Stimulated activated CD4-positive, alpha-beta T cell treated with anti-CD3 and anti-CD28 coated beads, TNF-alpha, amount 100 ng/mL, for 48 hours (primary cell): ENCODE data around the gene MUC5AC.
"Not testable (repeated sequence)": the region's sequence is repeated elsewhere in the genome, so short reads cannot be mapped to it uniquely, and the experiment has no call there.

Experiments
- DNase-seq, 3 donors: peaks; one replicate each; pipeline ENCODE4 v3.0.0-alpha.2; 2020; ENCODE audit warnings: low read depth in 3 of 3

MUC5AC gene

GRCh38 chr11:1234771-1235305 is 77.1 kb downstream of the MUC5AC start:
- no peak for DNase-seq

- DNase-seq, result no peak
Observed at GRCh38 chr11:1235306-1235900, 77.7 kb downstream of the MUC5AC start.

GRCh38 chr11:1235901-1236315 is 78.2 kb downstream of the MUC5AC start:
- DNase-seq, result no peak

- no peak for DNase-seq
Observed at GRCh38 chr11:1236316-1237127, 78.8 kb downstream of the MUC5AC start.

- DNase-seq, result no peak
Observed at GRCh38 chr11:1237128-1237580, 79.4 kb downstream of the MUC5AC start.

GRCh38 chr11:1237851-1238250 is 80.1 kb downstream of the MUC5AC start:
- DNase-seq, result no peak

- DNase-seq, result no peak
Observed at GRCh38 chr11:1238767-1239595, 81.2 kb downstream of the MUC5AC start.

- no peak for DNase-seq
Observed at GRCh38 chr11:1239596-1240205, 81.9 kb downstream of the MUC5AC start.

- DNase-seq, result no peak
Observed at GRCh38 chr11:1240771-1241170, 83.0 kb downstream of the MUC5AC start.

- no peak for DNase-seq
Observed at GRCh38 chr11:1241706-1242105, 84.0 kb downstream of the MUC5AC start.

- DNase-seq, result no peak
Observed at GRCh38 chr11:1242289-1242688, 84.5 kb downstream of the MUC5AC start.

- not testable (repeated sequence) for DNase-seq
Observed at GRCh38 chr11:1242751-1243150, 85.0 kb downstream of the MUC5AC start.

GRCh38 chr11:1243521-1243920 is 85.8 kb downstream of the MUC5AC start:
- not testable (repeated sequence) for DNase-seq

- not testable (repeated sequence) for DNase-seq
Observed at GRCh38 chr11:1244557-1244956, 86.8 kb downstream of the MUC5AC start.

GRCh38 chr11:1245717-1246116 is 88.0 kb downstream of the MUC5AC start:
- not testable (repeated sequence) for DNase-seq

GRCh38 chr11:1246301-1246700 is 88.5 kb downstream of the MUC5AC start:
- DNase-seq, result not testable (repeated sequence)

- DNase-seq, result not testable (repeated sequence)
Observed at GRCh38 chr11:1247026-1247425, 89.3 kb downstream of the MUC5AC start.

GRCh38 chr11:1248951-1249350 is 91.2 kb downstream of the MUC5AC start:
- not testable (repeated sequence) for DNase-seq

GRCh38 chr11:1250411-1250810 is 92.7 kb downstream of the MUC5AC start:
- DNase-seq, result not testable (repeated sequence)
